GM21447 (cell line): Measurements from ENCODE around the gene SFRP2.

ENCODE experiments used
- ATAC-seq: cut with Tn5 transposase; IDR thresholded peaks from one replicate; pipeline ENCODE4 v1.9.1; 2021; ENCODE audit not compliant: unreplicated experiment

SFRP2 gene

GRCh38 chr4:153731239-153731638 lies 57.6 kb downstream of the SFRP2 start:
- ATAC-seq = no peak
